Activated B cell treated with CpG ODN at 0.5 μM for 24 hours (primary cell): ENCODE measurements around the gene GGCT. TPM values are rescaled to one million over a fixed set of nuclear protein-coding genes. Genes with fewer than 3 reads are reported as not detected.

Source experiments
- ATAC-seq: fragments of 200-7000 bp; cut with Tn5 transposase; one replicate; pipeline ENCODE4 v1.10.0; 2021; ENCODE audit warnings: low read depth, mild to moderate bottlenecking, moderate library complexity
- CTCF ChIA-PET: fragments of 350-600 bp; sonication (Branson Sonifier 250); formaldehyde crosslinking; loops from one replicate; lab custom pipeline; 2021; ENCODE audit warnings: antibody characterized with exemption; lab: Charles Lee
- POLR2A ChIA-PET: fragments of 350-600 bp; sonication (Branson Sonifier 250); formaldehyde crosslinking; loops from one replicate; lab custom pipeline; 2021; ENCODE audit warnings: antibody characterized with exemption; lab: Charles Lee
- DNase-seq: peaks from one replicate; pipeline ENCODE4 v3.0.0; 2022
- H3K27ac Mint-ChIP-seq: one replicate; pipeline ENCODE4 v1.8.0; 2020; ENCODE audit warnings: mixed read lengths
- H3K27me3 Mint-ChIP-seq: one replicate; pipeline ENCODE4 v1.8.0; 2021; ENCODE audit warnings: mixed read lengths
- H3K36me3 Mint-ChIP-seq: one replicate; pipeline ENCODE4 v1.8.0; 2021; ENCODE audit warnings: low read depth, mixed read lengths
- H3K4me1 Mint-ChIP-seq: one replicate; pipeline ENCODE4 v1.8.0; 2021; ENCODE audit warnings: mixed read lengths
- H3K4me3 Mint-ChIP-seq: one replicate; pipeline ENCODE4 v1.8.0; 2020; ENCODE audit warnings: mild to moderate bottlenecking, mixed read lengths
- H3K9me3 Mint-ChIP-seq: one replicate; pipeline ENCODE4 v1.8.0; 2020; ENCODE audit warnings: mixed read lengths
- intact Hi-C: fragments of 100-400 bp; cut with micrococcal nuclease; formaldehyde crosslinking; loops from one replicate; pipeline ENCODE4 v1.15.1; 2024
- total RNA-seq: library from RNA; stranded (reverse); gene quantifications from 2 replicates; pipeline ENCODE4 v1.2.3, GENCODE V29; 2022
- TF ChIP-seq, protein P1 (sequence below): fragments of 200-600 bp; IDR thresholded peaks from one replicate; pipeline ENCODE4 v1.8.0; 2022; ENCODE audit warnings: antibody characterized with exemption, mild to moderate bottlenecking

The GGCT gene
- total RNA-seq, 1 donor from 2014 or later, result 24.4 TPM

DNA sequence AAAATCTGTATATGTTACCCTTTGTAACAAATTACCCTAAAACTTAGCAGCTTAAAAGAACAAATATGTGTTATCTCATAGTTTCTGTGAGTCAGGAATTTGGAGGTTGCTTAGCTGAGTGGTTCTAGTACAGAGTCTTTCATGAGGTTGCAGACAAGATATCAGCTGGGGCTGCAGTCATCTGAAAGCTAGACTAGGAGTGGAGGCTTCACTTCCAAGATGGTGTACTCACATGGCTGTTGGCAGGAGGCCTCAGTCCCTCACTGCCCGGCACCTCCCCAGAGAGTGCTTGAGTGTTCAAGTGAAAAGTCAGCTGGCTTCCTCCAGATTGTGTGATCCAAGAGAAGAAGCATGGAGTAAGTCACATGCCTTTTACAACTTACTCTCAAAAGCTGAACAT, 16.9 kb upstream of the GGCT start:
- Mint-ChIP-seq H3K4me3 (no peak overlapping the region), H3K4me1 (peaks cover 15% of the 10 kb centered on the region), H3K27me3 (no peaks in the 10 kb centered on the region), H3K9me3 (no peaks in the 10 kb centered on the region), H3K36me3 (no peaks in the 10 kb centered on the region), H3K27ac (no peak overlapping the region)
- ATAC-seq, result no peak
- CTCF ChIA-PET, result interaction anchor here (0.8 to 1.3 kb wide), 4 partner anchors 11 to 43 kb away, joined by 3 to 7 read pairs (median 4); partner anchors contain the start of gene NOD1
- no peak for DNase-seq
- POLR2A ChIA-PET, result no interaction called here
- intact Hi-C loops, result no loop called here
- TF ChIP-seq, protein P1, sequence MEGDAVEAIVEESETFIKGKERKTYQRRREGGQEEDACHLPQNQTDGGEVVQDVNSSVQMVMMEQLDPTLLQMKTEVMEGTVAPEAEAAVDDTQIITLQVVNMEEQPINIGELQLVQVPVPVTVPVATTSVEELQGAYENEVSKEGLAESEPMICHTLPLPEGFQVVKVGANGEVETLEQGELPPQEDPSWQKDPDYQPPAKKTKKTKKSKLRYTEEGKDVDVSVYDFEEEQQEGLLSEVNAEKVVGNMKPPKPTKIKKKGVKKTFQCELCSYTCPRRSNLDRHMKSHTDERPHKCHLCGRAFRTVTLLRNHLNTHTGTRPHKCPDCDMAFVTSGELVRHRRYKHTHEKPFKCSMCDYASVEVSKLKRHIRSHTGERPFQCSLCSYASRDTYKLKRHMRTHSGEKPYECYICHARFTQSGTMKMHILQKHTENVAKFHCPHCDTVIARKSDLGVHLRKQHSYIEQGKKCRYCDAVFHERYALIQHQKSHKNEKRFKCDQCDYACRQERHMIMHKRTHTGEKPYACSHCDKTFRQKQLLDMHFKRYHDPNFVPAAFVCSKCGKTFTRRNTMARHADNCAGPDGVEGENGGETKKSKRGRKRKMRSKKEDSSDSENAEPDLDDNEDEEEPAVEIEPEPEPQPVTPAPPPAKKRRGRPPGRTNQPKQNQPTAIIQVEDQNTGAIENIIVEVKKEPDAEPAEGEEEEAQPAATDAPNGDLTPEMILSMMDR, result no peak

DNA sequence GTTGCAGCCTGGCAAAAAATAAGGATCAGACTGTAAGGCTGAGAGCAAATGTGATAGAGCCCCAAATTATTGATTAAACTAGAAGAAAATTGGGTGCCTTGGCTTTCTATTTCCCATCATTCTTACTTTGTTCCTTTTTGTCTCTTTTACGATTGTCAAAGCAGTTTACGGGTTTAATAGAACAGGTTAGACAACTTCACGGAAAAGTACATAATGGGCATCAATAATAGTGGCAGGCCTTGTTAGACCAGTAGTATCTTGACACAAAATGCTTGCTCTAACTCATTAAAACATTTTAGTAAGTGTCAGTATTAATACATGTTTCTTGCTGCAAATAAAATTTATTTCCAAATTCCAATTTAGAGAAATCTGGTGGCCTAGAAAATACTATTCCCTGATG, 14.5 kb upstream of the GGCT start:
- TF ChIP-seq, protein P1, result no peak
- Mint-ChIP-seq H3K36me3 (no peaks in the 10 kb centered on the region), H3K4me3 (no peak overlapping the region), H3K4me1 (peaks cover 15% of the 10 kb centered on the region), H3K27me3 (no peaks in the 10 kb centered on the region), H3K27ac (no peak overlapping the region), H3K9me3 (no peaks in the 10 kb centered on the region)
- DNase-seq, result no peak
- intact Hi-C loops, result no loop called here
- ChIA-PET POLR2A (no interaction called here), CTCF (no interaction called here)
- ATAC-seq, result no peak

DNA sequence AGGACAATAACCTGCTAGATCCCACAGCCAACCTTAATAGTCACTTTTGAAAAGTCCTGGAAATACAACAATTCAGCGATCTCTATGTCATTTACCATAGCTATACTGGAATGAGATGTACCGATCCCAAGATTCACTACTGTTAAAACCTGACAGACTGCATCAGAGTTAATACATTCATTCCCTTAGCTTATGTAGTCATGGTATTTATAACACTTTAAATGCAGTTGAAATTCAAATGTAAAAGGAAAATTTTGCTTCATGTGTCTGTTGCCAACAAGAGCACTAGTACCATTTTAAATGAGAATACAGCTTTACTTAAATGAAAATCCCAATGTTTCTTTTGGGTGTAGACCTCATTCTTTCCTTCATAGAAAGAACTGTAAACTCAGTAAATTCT, 11.1 kb upstream of the GGCT start:
- no peaks in the 10 kb centered on the region for H3K27me3 Mint-ChIP-seq
- TF ChIP-seq, protein P1, result no peak
- no peaks in the 10 kb centered on the region for H3K9me3 Mint-ChIP-seq
- H3K36me3 Mint-ChIP-seq, result no peaks in the 10 kb centered on the region
- CTCF ChIA-PET, result no interaction called here
- POLR2A ChIA-PET, result no interaction called here
- DNase-seq, result no peak
- H3K4me3 Mint-ChIP-seq, result no peak overlapping the region
- intact Hi-C loops, result no loop called here
- no peak overlapping the region for H3K27ac Mint-ChIP-seq
- peaks cover 7% of the 10 kb centered on the region for H3K4me1 Mint-ChIP-seq
- no peak for ATAC-seq

DNA sequence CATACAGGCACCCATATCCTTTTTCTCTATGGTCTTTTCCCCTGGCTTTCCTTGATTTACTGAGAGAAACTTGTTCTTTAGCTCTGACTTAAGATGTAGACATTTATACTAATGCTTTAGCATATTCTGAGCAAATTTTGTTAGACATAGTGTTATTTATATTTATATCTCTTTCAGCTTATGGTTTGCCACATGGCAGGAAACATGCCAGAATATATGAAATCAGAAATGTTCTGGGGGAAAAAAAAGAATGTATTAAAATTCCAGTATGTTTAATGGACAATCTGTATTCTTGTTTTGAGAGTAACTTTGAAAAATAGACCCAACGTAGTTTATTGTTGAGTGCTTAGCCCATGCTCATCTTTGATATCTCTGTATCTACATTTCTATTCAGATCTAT, 10.1 kb upstream of the GGCT start:
- no peak overlapping the region for H3K27ac Mint-ChIP-seq
- ChIA-PET POLR2A (no interaction called here), CTCF (no interaction called here)
- TF ChIP-seq, protein P1, result no peak
- no peaks in the 10 kb centered on the region for H3K27me3 Mint-ChIP-seq
- no peak overlapping the region for H3K4me3 Mint-ChIP-seq
- H3K4me1 Mint-ChIP-seq, result no peaks in the 10 kb centered on the region
- no peak for DNase-seq
- no peak for ATAC-seq
- no peaks in the 10 kb centered on the region for H3K9me3 Mint-ChIP-seq
- intact Hi-C loops, result loop anchor here (5.0 kb wide), 1 partner anchor 228 kb away; no protein-coding TSS in a partner anchor
- no peaks in the 10 kb centered on the region for H3K36me3 Mint-ChIP-seq

DNA sequence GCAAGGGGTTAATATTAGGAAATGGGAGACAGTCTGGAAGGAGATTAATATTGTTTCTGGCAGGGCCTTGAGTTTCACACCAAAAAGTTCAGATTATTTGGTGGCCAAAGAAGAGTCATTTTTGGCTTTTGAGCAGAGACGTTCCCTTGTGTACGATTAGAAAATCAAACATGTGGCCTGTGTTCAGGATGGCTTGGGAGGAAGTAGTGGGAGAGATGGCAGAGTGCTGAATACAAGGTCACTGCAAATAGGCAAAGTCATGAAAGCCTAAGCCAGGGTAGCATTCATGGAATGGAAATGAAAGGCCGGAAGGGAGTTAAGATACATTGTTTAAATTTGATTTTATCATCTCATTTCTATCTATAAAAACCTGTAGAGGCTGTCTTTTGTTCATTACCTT, 9.5 kb upstream of the GGCT start:
- Mint-ChIP-seq H3K9me3 (no peaks in the 10 kb centered on the region), H3K27ac (no peak overlapping the region), H3K36me3 (no peaks in the 10 kb centered on the region), H3K27me3 (no peaks in the 10 kb centered on the region), H3K4me3 (no peak overlapping the region), H3K4me1 (no peaks in the 10 kb centered on the region)
- no peak for DNase-seq
- intact Hi-C loops, result loop anchor here (5.0 kb wide), 1 partner anchor 228 kb away; no protein-coding TSS in a partner anchor
- ATAC-seq, result no peak
- CTCF ChIA-PET, result no interaction called here
- POLR2A ChIA-PET, result no interaction called here
- TF ChIP-seq, protein P1, result no peak
